KG1 (cell line): ENCODE results near the gene MMEL1.

Experiments
- DNase-seq: peaks from one replicate; lab custom pipeline; 2025; lab: John Stamatoyannopoulos, UW

Gene MMEL1

DNA sequence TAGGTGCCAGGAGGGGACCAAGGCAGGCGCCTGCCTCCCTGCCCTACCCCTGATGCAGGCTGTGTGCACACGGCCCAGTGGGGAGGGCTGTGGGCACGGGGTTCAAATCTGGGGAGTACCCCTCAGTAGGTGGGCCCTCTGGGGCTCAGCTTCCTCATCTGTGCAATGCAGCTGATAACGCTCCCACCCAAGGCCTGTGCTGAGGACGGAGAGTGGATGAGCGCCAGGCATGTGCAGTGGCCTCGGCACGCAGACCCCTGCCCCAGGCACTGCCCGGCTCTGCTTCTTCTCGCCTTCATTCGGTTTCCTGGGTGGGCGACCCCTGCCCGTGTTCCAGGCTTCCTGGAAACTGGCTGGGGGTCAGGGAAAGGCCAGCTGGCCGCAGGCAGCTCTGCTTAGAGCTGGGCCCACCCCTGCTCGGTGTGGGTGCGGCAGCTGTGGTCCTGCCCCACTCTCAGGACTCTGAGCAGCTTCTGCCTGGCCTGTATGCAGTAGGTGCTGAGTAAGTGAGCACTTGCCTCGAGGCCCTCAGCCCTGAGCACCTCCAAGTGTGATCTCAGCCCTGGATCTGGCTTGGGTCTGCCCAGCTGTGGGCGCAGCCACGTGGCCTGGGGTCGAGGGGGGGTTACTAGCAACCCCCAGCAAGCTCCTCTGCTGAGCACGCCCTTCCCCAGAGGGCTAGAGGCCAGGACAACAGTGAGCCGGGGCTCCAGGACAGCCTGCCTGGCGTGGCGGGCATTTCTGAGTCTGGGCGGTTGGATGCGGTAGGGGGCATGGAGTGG lies 88.5 kb downstream of the MMEL1 start:
- no peak for DNase-seq

DNA sequence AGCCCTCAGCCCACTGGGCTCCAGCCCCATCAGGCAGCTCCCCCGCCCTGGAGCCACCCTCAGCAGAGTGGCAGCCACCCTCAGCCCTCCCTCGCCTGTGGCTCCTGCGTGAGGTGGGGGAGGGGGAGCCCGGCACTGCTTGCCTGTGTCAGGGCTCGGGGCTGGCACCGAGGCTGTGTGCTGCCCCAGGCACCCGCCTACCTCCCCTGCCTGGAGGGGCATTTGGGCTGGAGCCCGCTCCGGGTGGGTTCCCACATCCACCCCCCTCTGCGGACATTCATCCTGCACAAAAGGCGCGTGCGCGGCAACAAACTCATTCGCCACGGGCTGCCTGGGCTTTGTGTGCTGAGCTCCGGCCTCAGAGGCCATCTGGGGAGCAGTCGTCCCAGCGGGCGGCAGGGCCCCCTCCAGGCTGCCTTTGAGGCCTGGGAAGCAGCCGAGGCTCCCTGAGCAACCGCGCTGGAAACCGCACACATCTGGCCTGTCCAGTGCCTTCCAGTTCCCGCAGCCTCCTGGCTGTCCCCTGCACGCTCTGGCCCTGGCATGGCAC lies 89.2 kb downstream of the MMEL1 start:
- no peak for DNase-seq

DNA sequence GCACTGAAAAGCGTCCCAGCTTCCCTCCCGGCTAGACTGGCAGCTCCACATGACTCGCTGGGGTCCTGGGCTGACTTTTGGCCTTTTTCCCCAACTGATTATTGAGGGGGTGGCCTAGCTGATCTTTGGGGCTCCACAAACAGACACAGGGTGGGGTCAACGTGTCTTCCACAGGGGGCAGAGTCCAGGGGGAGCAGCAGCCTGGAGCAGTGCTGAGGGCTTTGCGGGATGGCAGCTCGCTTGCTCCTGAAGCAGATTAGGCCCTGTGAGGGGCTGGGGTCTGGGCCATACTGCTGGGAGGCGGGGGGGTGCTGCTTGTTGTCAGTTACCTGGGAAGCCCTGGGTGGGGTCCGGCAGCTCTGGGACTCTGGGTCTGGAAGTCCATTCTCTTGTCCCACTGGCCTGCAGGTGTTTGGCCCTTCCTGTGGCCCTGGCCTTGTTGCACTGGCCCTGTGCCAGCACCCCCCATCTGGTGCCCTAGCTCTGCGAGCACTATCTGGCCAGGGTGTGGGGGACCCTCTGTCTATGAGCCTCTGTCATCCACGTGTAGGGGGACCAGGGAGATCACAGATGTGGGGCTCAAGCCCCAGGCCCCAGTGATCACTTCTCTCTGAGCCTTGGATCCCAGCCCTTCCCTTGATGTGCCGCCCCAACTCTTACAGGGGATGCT lies 90.4 kb downstream of the MMEL1 start:
- no peak for DNase-seq

DNA sequence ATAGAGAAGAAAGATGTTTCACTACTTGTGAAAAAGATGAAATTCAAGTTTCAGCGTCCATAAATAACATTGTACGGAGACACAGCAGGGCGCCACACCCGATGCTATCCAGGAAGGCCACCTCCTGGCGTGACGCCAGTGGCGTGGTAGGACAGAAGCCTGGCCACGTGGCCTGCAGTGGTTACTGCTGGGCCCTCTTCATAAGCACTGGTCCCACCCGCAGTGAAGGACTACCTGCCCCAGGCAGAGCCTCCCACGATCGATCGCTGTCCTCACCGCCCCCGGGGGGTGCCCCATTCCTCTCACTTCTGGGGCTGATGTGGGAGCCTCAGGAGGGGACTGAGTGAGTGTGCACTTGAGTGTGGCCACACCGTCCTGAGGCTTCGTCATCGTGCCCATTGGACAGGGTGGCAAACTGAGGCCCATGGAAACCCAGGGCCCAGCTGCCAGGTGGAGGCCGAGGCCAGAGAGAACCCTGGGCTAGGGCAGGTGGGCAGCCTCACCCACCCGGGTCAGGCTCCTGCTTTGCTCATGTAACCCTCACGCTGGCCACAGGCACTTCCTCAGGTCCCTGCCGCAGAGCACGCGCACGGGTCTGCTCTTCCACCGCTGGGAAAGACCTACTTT lies 91.1 kb downstream of the MMEL1 start:
- no peak for DNase-seq

DNA sequence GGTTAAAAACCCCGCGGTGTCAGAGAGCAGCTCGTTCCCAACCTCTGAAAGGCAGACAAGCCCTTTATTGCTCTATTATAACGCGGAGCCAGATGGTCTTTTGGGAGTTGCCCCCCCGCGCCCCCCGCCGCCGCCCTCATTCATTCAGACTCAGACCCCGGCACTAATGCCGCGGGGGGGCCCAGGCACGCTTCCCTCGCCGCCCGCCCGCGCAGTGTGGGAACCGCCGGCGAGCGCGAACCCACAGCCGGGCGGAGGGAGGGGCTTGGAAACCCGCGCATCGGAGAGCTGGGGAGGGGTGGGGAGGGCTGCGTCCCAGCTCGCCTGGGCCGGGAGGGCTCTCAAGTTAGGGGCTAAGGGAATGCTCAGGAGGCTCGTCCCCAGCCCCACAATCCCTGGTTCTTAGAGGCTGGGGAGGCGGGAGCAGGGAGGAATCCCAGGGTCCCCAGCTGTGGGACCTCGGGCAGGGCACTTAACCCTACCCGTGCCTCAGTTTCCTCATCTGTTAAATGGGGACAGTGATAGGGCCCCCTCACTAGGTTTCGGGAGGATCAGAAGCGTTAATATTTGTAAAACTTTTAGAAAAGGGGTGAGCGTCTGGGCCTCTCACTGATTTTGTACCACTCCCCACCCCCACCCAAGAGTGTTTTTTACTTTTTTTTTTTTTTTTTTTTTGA lies 91.9 kb downstream of the MMEL1 start:
- DNase-seq: no peak
